CD8-positive, alpha-beta memory T cell (primary cell): ENCODE data around the gene PNPLA8. TPM values are rescaled to one million over a fixed set of nuclear protein-coding genes. Genes with fewer than 3 reads are reported as not detected.
A peak's percentile ranks its signal among the peaks of the same experiment; 100 is the strongest.

Experiments used
- CTCF ChIA-PET: fragments of 350-600 bp; sonication (Branson Sonifier 250); formaldehyde crosslinking; loops from one replicate; lab custom pipeline; 2021; ENCODE audit warnings: antibody characterized with exemption; lab: Charles Lee
- POLR2A ChIA-PET: fragments of 350-600 bp; sonication (Branson Sonifier 250); formaldehyde crosslinking; loops from one replicate; lab custom pipeline; 2021; ENCODE audit warnings: antibody characterized with exemption; lab: Charles Lee
- DNase-seq, 5 donors: peaks; one replicate each; pipeline versions ENCODE4 v3.0.0 to v3.0.0-alpha.2; 2020 to 2022; ENCODE audit warnings: mixed read lengths in 1 of 5
- H3K27ac ChIP-seq: one replicate; pipeline ENCODE4 v1.7.0; 2013; ENCODE audit warnings: low read depth, mild to moderate bottlenecking, low read length, moderate library complexity
- H3K27me3 ChIP-seq: 2 replicates; pipeline ENCODE4 v1.7.0; 2013; ENCODE audit warnings: low read length, mild to moderate bottlenecking; ENCODE audit not compliant: insufficient read depth, poor library complexity, severe bottlenecking
- H3K36me3 ChIP-seq: 2 replicates; pipeline ENCODE4 v1.7.0; 2013; ENCODE audit warnings: mild to moderate bottlenecking, low read length, moderate library complexity; ENCODE audit not compliant: insufficient read depth
- H3K4me1 ChIP-seq: 2 replicates; pipeline ENCODE4 v1.7.0; 2013; ENCODE audit warnings: mild to moderate bottlenecking, low read length, moderate library complexity; ENCODE audit not compliant: insufficient read depth
- H3K4me3 ChIP-seq: 2 replicates; pipeline ENCODE4 v1.7.0; 2013; ENCODE audit warnings: mild to moderate bottlenecking, low read length
- H3K9me3 ChIP-seq: 2 replicates; pipeline ENCODE4 v1.7.0; 2013; ENCODE audit warnings: mild to moderate bottlenecking, low read length
- H3K27ac Mint-ChIP-seq, 8 donors: one replicate each; pipeline ENCODE4 v1.8.0; 2020 to 2021; ENCODE audit warnings: mixed read lengths in 8 of 8, mild to moderate bottlenecking in 6 of 8, inconsistent platforms in 3 of 8, moderate library complexity in 3 of 8
- H3K27me3 Mint-ChIP-seq, 2 donors: one replicate each; pipeline ENCODE4 v1.8.0; 2020 to 2021; ENCODE audit warnings: mixed read lengths in 2 of 2, mild to moderate bottlenecking in 1 of 2, moderate library complexity in 1 of 2
- H3K36me3 Mint-ChIP-seq, 3 donors: one replicate each; pipeline ENCODE4 v1.8.0; 2020 to 2021; ENCODE audit warnings: mixed read lengths in 3 of 3, inconsistent platforms in 1 of 3, mild to moderate bottlenecking in 1 of 3
- H3K4me1 Mint-ChIP-seq, 3 donors: one replicate each; pipeline ENCODE4 v1.8.0; 2020 to 2021; ENCODE audit warnings: mixed read lengths in 3 of 3, inconsistent platforms in 1 of 3, mild to moderate bottlenecking in 1 of 3
- H3K4me3 Mint-ChIP-seq, 7 donors: one replicate each; pipeline ENCODE4 v1.8.0; 2020 to 2021; ENCODE audit warnings: mixed read lengths in 7 of 7, mild to moderate bottlenecking in 6 of 7, moderate library complexity in 4 of 7, inconsistent platforms in 2 of 7
- H3K9me3 Mint-ChIP-seq, 5 donors: one replicate each; pipeline ENCODE4 v1.8.0; 2020 to 2022; ENCODE audit warnings: mixed read lengths in 5 of 5, mild to moderate bottlenecking in 3 of 5, moderate library complexity in 2 of 5, inconsistent platforms in 1 of 5
- polyA plus RNA-seq: library from polyadenylated mRNA; unstranded; fragments of 300-500 nt; fragmentation: Illumina TruSeq; gene quantifications from one replicate; pipeline ENCODE4 v1.2.3, GENCODE V29; 2021
- total RNA-seq, 2 experiments: library from RNA; stranded (reverse); gene quantifications; one replicate each; pipeline ENCODE4 v1.2.3, GENCODE V29; 2021

PNPLA8 gene
- total and polyA plus RNA-seq, 3 experiments from 2014 or later = 16.3 to 29.7 (median 17.9) TPM

GRCh38 chr7:108455998-108456677 is 69.8 kb downstream of the PNPLA8 start, which contains the start of gene NRCAM:
NRCAM (minus strand) TSS chr7:108456436; CDS start chr7:108240064, 216,372 bp downstream.
- H3K4me3 Mint-ChIP-seq = peak within 1 kb of the TSS in 6 of 7 donors; percentile 51 to 82 (median 62)
- ChIA-PET CTCF (interaction anchor here (1.5 kb wide), 1 partner anchor 12 kb away, joined by 6 read pairs; no protein-coding TSS in a partner anchor), POLR2A (interaction anchor here (0.6 kb wide), 1 partner anchor 70 kb away, joined by 3 read pairs; the partner anchor contains the start of gene PNPLA8)
- H3K4me1 Mint-ChIP-seq = peaks cover 11 to 23% (median 12%) of the 10 kb centered on the region in 3 donors
- H3K4me1 ChIP-seq = no peaks in the 10 kb centered on the region
- DNase-seq = peak in 1 of 5 donors; percentile 81
- no peak within 1 kb of the TSS for H3K4me3 ChIP-seq
- no peaks in the 10 kb centered on the region for H3K9me3 Mint-ChIP-seq
- H3K27me3 Mint-ChIP-seq = peaks cover 29 to 72% of the 10 kb centered on the region in 2 donors
- H3K36me3 Mint-ChIP-seq = peaks cover 0 to 2% (median 0%) of the 10 kb centered on the region in 3 donors
- H3K27me3 ChIP-seq = peaks cover 26% of the 10 kb centered on the region
- no peak within 1 kb of the TSS for H3K27ac ChIP-seq
- no peaks in the 10 kb centered on the region for H3K36me3 ChIP-seq
- H3K9me3 ChIP-seq = no peaks in the 10 kb centered on the region
- H3K27ac Mint-ChIP-seq = peak within 1 kb of the TSS in 1 of 8 donors; percentile 58

- peak overlapping the region in 1 of 7 donors; percentile 29 for H3K4me3 Mint-ChIP-seq
- peaks cover 11 to 23% (median 12%) of the 10 kb centered on the region in 3 donors for H3K4me1 Mint-ChIP-seq
- H3K27ac Mint-ChIP-seq = no peak overlapping the region
- no peaks in the 10 kb centered on the region for H3K9me3 ChIP-seq
- DNase-seq = no peak
- ChIA-PET CTCF (interaction anchor here (1.5 kb wide), 1 partner anchor 13 kb away, joined by 6 read pairs; no protein-coding TSS in a partner anchor), POLR2A (interaction anchor here (0.6 kb wide), 1 partner anchor 70 kb away, joined by 3 read pairs; the partner anchor contains the start of gene PNPLA8)
- no peaks in the 10 kb centered on the region for H3K9me3 Mint-ChIP-seq
- no peak overlapping the region for H3K27ac ChIP-seq
- peaks cover 26% of the 10 kb centered on the region for H3K27me3 ChIP-seq
- H3K36me3 Mint-ChIP-seq = peaks cover 0 to 2% (median 0%) of the 10 kb centered on the region in 3 donors
- peaks cover 33 to 68% of the 10 kb centered on the region in 2 donors for H3K27me3 Mint-ChIP-seq
- H3K4me3 ChIP-seq = no peak overlapping the region
- no peaks in the 10 kb centered on the region for H3K36me3 ChIP-seq
- H3K4me1 ChIP-seq = no peaks in the 10 kb centered on the region
Observed at GRCh38 chr7:108455551-108455997, 70.4 kb downstream of the PNPLA8 start.

GRCh38 chr7:108454674-108455550 is 71.0 kb downstream of the PNPLA8 start:
- CTCF ChIA-PET = interaction anchor here (1.1 kb wide), 1 partner anchor 14 kb away, joined by 4 read pairs; no protein-coding TSS in a partner anchor
- no peaks in the 10 kb centered on the region for H3K36me3 ChIP-seq
- POLR2A ChIA-PET = no interaction called here
- Mint-ChIP-seq H3K4me3 (peak overlapping the region in 6 of 7 donors; percentile 41 to 84 (median 66)), H3K27me3 (peaks cover 32 to 70% of the 10 kb centered on the region in 2 donors), H3K36me3 (peaks cover 0 to 2% (median 0%) of the 10 kb centered on the region in 3 donors), H3K9me3 (no peaks in the 10 kb centered on the region), H3K27ac (no peak overlapping the region), H3K4me1 (peaks cover 11 to 23% (median 12%) of the 10 kb centered on the region in 3 donors)
- H3K9me3 ChIP-seq = no peaks in the 10 kb centered on the region
- no peak overlapping the region for H3K27ac ChIP-seq
- peaks cover 26% of the 10 kb centered on the region for H3K27me3 ChIP-seq
- H3K4me3 ChIP-seq = no peak overlapping the region
- peak in 1 of 5 donors; percentile 41 for DNase-seq
- H3K4me1 ChIP-seq = no peaks in the 10 kb centered on the region

- ChIA-PET POLR2A (no interaction called here), CTCF (interaction anchor here (1.1 kb wide), 1 partner anchor 14 kb away, joined by 4 read pairs; no protein-coding TSS in a partner anchor)
- peaks cover 0 to 2% (median 0%) of the 10 kb centered on the region in 3 donors for H3K36me3 Mint-ChIP-seq
- peaks cover 11 to 23% (median 12%) of the 10 kb centered on the region in 3 donors for H3K4me1 Mint-ChIP-seq
- no peak overlapping the region for H3K27ac ChIP-seq
- H3K4me1 ChIP-seq = no peaks in the 10 kb centered on the region
- DNase-seq = no peak
- no peaks in the 10 kb centered on the region for H3K36me3 ChIP-seq
- H3K27me3 ChIP-seq = peaks cover 26% of the 10 kb centered on the region
- no peaks in the 10 kb centered on the region for H3K9me3 Mint-ChIP-seq
- no peaks in the 10 kb centered on the region for H3K9me3 ChIP-seq
- peaks cover 30 to 70% of the 10 kb centered on the region in 2 donors for H3K27me3 Mint-ChIP-seq
- peak overlapping the region in 5 of 7 donors; percentile 41 to 71 (median 62) for H3K4me3 Mint-ChIP-seq
- H3K27ac Mint-ChIP-seq = no peak overlapping the region
- no peak overlapping the region for H3K4me3 ChIP-seq
Observed at GRCh38 chr7:108454317-108454673, 71.6 kb downstream of the PNPLA8 start.

- POLR2A ChIA-PET = no interaction called here
- Histone ChIP-seq H3K27me3 (peaks cover 25% of the 10 kb centered on the region), H3K4me1 (no peaks in the 10 kb centered on the region), H3K27ac (no peak overlapping the region), H3K4me3 (no peak overlapping the region), H3K36me3 (no peaks in the 10 kb centered on the region), H3K9me3 (no peaks in the 10 kb centered on the region)
- no peak for DNase-seq
- Mint-ChIP-seq H3K4me1 (peaks cover 11 to 22% (median 12%) of the 10 kb centered on the region in 3 donors), H3K27ac (no peak overlapping the region), H3K36me3 (peaks cover 0 to 2% (median 0%) of the 10 kb centered on the region in 3 donors), H3K4me3 (no peak overlapping the region), H3K27me3 (peaks cover 26 to 70% of the 10 kb centered on the region in 2 donors), H3K9me3 (no peaks in the 10 kb centered on the region)
- CTCF ChIA-PET = interaction anchor here (1.1 kb wide), 1 partner anchor 15 kb away, joined by 4 read pairs; no protein-coding TSS in a partner anchor
Observed at GRCh38 chr7:108453320-108453719, 72.6 kb downstream of the PNPLA8 start.

GRCh38 chr7:108452707-108453106 is 73.2 kb downstream of the PNPLA8 start:
- Mint-ChIP-seq H3K27me3 (peaks cover 22 to 68% of the 10 kb centered on the region in 2 donors), H3K36me3 (peaks cover 0 to 2% (median 0%) of the 10 kb centered on the region in 3 donors), H3K27ac (no peak overlapping the region), H3K4me3 (no peak overlapping the region), H3K4me1 (peaks cover 10 to 16% (median 11%) of the 10 kb centered on the region in 3 donors), H3K9me3 (no peaks in the 10 kb centered on the region)
- Histone ChIP-seq H3K36me3 (no peaks in the 10 kb centered on the region), H3K27ac (no peak overlapping the region), H3K4me1 (no peaks in the 10 kb centered on the region), H3K9me3 (no peaks in the 10 kb centered on the region), H3K27me3 (peaks cover 19% of the 10 kb centered on the region), H3K4me3 (no peak overlapping the region)
- ChIA-PET CTCF (interaction anchor here (1.0 kb wide), 1 partner anchor 44 kb away, joined by 3 read pairs; no protein-coding TSS in a partner anchor), POLR2A (no interaction called here)
- peak in 1 of 5 donors; percentile 54 for DNase-seq

GRCh38 chr7:108451296-108451848 is 74.6 kb downstream of the PNPLA8 start:
- DNase-seq = no peak
- H3K9me3 ChIP-seq = no peaks in the 10 kb centered on the region
- H3K36me3 Mint-ChIP-seq = no peaks in the 10 kb centered on the region
- peaks cover 9% of the 10 kb centered on the region for H3K27me3 ChIP-seq
- H3K27ac ChIP-seq = no peak overlapping the region
- CTCF ChIA-PET = interaction anchor here (1.1 kb wide), 1 partner anchor 9 kb away, joined by 3 read pairs; no protein-coding TSS in a partner anchor
- POLR2A ChIA-PET = no interaction called here
- peaks cover 15 to 56% of the 10 kb centered on the region in 2 donors for H3K27me3 Mint-ChIP-seq
- no peaks in the 10 kb centered on the region for H3K36me3 ChIP-seq
- no peaks in the 10 kb centered on the region for H3K4me1 ChIP-seq
- no peaks in the 10 kb centered on the region for H3K9me3 Mint-ChIP-seq
- H3K4me3 Mint-ChIP-seq = no peak overlapping the region
- H3K4me3 ChIP-seq = no peak overlapping the region
- H3K27ac Mint-ChIP-seq = no peak overlapping the region
- peaks cover 2 to 5% (median 4%) of the 10 kb centered on the region in 3 donors for H3K4me1 Mint-ChIP-seq
